ENCODE results near the gene DOLPP1.
A peak's percentile ranks its signal among the peaks of the same experiment; 100 is the strongest.

DOLPP1 gene

DNA sequence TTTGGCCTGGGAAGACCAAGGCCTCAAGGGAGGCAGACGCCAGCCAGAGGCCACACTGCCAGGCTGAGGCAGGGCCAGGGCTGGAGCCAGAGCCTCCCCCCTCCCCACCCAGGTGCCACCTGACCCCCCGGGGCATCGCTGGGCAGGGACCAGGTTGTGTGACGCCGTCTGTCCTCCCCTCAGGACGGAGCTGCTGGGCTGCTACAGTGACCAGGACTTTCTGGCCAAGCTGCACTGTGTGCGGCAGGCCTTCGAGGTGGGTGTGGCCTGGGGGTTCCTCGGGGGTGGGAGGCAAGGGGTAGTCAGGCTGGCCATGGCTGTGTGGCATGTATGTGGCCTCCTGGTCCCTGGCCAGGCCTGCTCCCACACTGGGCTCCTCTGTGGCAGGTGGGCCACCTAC, 17.9 kb upstream of the DOLPP1 start:
- no peak for DNase-seq (ENCODE audit: low read depth in 1 of 2, low spot score in 1 of 2)

DNA sequence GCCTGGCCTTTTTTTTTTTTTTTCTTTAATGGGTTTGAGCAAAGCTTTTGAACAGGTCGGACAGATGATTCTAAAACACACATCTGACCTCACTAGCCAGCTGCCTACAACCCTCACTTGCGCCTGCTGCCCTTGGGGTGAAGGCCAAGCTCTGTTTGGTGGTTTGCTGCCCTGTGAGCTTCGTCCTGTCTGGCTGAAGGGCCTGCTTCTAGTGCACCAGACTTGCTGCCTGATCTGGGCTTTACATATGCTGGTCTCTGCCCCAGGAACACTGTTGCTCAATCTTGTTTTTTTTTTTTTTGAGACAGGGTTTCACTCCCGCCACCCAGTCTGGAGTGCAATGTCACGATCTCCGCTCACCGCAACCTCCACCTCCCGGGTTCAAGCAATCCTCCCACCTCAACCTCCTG, 16.4 kb upstream of the DOLPP1 start:
- DNase-seq (ENCODE audit: low read depth in 1 of 2, low spot score in 1 of 2): no peak

DNA sequence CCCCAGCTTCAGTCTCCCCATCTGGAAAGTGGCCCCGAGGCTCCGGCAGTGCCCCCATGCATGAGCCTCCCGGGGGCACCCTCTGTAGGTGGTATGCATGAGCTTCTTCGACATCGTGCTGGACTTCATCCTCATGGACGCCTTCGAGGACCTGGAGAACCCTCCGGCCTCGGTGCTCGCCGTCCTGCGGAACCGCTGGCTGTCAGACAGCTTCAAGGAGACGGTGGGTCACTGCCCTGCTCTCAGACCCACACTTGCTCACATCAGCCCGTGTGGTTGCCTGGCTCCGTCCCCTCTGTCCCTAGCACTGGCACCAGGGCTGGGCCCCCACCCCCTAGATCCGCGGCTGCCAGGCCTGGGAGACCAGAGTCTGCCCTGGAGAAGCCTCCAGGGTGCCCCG, 12.8 kb upstream of the DOLPP1 start:
- DNase-seq (ENCODE audit: low read depth in 1 of 2, low spot score in 1 of 2): no peak

DNA sequence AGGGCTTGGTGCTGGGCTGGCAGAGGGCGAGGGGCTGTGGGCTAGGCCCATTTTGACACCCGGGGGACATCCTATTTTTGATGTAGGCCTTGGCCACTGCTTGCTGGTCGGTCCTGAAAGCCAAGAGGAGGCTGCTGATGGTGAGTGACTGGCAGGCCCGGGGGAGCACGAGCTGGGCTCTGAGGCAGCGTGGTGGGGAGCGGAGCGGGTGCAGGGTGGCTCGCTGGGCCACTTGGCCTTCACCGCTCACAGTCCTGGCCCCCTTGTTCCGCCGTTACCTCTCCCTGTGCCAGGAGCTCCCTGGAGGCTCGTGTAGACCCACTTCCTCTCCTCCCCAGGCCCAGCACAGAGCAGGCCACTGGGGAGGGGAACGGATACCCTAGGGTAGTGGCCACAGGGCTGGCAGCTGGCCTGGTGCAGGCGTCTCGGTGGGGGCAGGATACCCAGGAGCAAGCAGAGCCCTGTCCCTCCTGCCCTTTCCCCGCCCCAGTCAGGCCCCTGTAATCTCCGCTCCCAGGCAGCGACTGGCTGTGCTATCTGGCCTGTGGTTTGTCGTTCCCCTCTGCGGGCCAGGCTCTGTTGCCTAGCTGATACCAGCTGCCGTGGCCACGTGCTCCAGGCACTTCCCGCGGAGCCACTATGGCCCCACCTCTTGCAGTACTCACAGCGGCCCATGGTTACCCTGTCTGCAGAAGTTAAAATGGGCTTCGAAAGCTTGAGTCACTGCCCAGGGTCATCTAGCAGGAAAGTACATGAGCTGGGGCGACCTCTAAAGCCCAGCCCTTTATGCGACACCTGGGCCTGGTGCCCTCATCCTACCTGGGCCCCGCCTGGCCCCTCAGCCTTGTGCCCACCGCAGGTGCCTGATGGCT, 11.7 kb upstream of the DOLPP1 start:
- DNase-seq (ENCODE audit: low read depth in 1 of 2, low spot score in 1 of 2): peak; percentile 7 to 27

DNA sequence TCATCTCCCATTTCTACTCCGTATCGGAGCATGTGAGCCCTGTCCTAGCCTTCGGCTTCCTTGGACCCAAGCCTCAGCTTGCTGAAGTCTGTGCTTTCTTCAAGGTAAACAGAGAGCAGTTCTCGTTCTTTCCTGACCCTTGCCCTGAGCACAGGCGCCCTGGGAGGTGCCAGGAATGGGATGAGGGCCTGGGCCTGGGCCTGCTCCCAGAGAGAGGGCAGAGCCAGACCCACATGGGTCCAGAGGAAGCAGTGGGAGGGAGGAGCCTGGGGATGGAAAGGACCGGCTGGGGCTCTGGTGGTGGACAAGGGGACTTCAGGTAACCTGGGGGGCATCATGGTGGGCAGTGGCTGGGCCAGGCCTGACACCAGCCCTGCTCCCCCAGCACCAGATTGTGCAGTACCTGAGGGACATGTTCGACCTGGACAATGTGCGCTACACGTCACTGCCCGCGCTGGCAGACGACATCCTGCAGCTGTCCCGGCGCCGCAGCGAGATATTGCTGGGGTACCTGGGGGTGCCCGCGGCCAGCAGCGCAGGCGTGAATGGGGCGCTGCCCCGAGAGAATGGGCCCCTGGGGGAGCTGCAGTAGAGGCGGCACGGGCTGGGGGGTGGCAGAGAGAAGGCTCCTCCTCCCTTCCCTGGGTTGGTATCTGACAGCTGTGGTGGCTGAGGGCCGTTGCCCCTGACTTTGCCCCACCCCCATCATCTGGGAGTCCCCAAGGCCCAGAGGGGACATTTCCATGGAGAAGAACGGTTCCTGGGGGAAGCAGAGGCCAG, 10.9 kb upstream of the DOLPP1 start:
- DNase-seq (ENCODE audit: low read depth in 1 of 2, low spot score in 1 of 2): no peak

DNA sequence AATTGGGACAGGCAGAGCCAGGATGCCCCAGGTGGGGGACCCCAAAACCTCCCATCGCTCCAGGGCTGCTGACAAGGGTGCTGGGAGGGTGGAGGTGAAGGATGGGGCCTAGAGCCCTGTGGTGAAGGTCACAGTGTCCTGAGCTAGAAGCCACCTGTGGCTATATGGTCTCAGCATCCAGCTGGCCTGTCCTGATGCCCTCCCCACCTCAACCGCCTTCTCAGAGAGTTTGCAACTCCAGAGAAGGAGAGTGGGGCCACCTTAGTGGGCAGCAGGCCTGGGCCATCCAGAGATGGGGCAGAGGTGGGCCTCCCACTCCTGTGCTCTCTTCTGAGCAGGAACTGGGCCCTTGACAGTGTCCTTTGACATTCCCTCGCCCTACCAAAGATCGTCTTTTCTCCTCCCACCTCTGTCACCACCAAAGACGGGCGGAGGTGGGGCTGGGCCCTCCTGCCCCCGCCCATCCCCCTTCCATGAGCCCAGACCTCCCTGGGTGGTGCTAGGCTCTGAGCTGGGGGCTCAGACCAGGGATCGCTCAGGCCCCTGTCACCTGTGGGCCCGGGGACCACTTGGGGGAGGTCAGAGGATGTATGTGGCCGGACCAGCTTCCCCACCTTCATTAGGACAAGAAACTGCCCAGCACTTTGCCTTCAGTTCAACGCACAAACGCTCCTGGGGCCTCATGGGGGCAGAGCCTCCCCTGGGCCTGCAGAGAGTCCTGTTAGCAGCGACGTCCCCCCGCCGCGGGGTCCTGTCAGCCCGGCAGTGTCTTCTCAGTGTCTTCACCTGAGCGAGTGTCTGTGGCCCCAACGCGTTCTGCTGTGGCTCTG, 10.0 kb upstream of the DOLPP1 start:
- no peak for DNase-seq (ENCODE audit: low read depth in 1 of 2, low spot score in 1 of 2)

DNA sequence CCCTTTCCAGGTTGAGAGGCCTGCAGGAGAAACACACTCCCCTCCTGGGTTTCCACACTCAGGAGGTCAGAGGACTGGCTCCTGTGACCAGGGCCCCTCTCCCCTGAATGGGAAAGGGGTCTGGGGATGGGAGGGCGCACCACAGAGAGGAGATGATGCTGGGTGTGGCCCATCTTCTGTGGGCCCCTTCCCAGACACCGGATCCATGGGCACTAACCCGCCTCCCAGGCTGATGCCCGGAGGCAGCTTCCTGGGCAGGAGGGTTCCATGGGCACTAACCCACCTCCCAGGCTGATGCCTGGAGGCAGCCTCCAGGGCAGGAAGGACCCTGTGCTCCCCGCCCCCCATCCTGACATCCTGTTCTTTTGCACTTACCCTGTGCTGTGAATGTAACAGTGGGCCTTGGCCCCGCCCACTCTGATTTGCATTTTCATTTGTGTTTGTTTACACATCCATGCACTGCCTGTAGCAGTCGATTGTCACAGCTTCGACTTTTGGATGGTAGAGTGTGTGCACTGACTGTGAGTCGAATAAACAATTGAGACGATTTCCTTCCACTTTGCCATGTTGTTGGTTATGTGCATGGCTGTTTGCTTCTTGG, 9.3 kb upstream of the DOLPP1 start:
- DNase-seq (ENCODE audit: low read depth in 1 of 2, low spot score in 1 of 2): no peak

DNA sequence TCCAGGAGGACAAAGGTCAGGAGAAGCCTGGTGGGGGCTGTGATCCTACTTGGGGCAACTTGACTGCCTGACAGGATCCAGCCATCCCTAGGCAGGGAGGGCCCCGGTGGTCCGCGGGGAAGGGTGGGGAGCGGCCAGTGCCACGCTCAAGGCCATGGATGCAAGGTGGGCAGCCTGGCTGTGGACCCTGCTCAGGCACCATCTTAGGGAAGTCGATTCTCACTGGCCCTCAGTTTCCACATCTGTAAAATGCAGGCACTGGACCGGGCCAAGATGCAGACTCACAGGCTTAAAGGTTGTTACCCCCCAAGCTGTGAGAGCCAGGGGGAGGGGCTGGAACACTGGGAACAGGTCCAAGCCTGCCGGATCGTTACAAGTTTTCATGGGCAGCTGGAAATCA, 8.7 kb upstream of the DOLPP1 start:
- no peak for DNase-seq (ENCODE audit: low read depth in 1 of 2, low spot score in 1 of 2)

DNA sequence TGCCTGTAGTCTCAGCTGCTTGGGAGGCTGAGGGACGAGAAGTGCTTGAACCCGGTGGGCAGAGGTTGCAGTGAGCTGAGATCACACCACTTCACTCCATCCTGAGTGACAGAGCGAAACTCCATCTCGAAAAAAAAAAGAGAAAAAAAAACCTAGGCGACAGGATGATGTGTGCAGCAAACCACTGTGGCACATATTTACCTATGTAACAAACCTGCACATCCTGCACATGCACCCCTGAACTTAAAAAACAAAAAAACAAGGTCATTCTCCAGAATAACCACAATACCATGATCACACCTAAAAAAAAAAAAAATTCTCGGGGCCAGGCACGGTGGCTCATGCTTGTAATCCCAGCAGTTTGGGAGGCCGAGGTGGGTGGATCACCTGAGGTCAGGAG, 7.5 kb upstream of the DOLPP1 start:
- DNase-seq (ENCODE audit: low read depth in 1 of 2, low spot score in 1 of 2): no peak

DNA sequence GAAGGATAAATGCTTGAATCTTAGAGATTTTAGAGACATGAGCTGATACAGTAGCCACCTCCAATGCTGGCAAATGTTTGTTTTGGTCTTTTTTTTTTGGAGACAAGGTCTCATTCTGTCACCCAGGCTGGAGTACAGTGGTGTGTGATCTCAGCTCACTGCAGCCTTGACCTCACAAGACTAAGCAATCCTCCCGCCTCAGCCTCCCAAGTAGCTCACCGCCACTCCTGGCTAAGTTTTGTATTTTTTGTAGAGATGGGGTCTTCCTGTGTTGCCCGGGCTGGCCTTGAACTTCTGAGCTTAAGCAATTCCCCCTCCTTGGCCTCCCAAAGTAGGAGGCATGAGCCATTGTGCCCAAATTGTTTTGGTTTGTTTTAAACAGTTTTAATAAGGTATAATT, 6.8 kb upstream of the DOLPP1 start:
- no peak for DNase-seq (ENCODE audit: low read depth in 1 of 2, low spot score in 1 of 2)

DNA sequence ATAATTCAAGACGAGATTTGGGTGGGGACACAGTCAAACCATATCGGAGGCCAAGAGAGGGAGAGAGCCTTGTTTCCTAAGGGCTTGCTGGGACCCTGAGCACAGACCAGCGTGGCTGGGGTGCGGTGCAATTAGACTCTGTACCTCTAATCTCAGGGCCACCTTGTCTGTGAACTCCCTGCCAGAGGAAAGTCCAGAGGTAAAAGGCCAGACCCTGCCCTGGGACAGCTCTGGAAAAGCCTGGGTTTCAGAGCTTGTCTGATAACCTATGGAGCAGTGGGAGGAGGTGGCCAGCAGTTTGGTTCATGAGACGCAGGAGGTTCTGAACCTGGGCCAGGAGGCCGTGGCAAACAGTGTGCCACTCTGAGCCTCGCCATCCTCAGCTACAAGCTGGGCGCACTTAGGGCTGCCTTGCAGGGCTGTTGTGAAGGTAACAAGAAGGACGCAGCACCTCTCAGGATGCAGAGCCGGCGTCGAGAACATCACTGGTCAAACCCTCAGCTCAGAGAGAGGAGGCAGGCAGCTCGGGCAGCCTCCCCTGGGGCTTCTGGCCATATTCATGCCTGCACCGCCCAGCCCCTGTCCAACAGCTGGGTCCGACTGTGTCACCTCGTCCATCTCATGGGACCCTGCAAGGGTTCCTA, 4.8 kb upstream of the DOLPP1 start:
- DNase-seq (ENCODE audit: low read depth in 1 of 2, low spot score in 1 of 2): no peak

DNA sequence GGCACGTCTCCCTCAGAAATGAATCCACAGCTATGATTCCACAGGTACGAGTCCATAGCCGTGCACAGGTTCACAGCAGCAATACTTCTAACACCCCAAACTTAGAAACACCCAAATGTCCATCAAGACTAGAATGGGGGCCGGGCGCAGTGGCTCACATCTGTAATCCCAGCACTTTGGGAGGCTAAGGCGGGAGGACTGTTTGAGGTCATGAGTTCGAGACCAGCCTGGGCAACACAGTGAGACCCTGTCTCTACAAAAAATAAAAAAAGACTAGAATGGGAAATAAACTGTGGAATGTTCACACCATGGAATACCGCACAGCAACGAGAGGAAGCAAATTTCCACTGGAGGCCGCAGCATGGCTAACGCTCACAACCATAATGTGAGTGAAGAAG, 4.3 kb upstream of the DOLPP1 start:
- no peak for DNase-seq (ENCODE audit: low read depth in 1 of 2, low spot score in 1 of 2)

DNA sequence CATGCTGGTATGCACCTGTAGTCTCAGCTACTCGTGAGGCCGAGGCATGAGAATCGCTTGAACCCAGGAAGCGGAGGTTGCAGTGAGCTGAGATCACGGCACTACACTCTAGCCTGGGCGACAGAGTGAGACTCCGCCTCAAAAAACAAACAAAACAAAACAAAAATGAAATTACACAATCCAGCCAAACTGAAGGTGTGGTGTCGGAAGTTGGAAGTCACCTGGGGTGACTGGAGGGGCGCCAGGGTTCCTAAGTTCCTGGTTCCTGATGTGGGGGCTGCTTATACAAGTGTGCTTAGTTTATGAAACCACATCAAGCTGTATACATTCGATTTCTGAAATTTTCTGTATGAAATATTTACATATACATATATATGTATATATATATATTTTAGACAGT, 3.7 kb upstream of the DOLPP1 start:
- DNase-seq (ENCODE audit: low read depth in 1 of 2, low spot score in 1 of 2): no peak

DNA sequence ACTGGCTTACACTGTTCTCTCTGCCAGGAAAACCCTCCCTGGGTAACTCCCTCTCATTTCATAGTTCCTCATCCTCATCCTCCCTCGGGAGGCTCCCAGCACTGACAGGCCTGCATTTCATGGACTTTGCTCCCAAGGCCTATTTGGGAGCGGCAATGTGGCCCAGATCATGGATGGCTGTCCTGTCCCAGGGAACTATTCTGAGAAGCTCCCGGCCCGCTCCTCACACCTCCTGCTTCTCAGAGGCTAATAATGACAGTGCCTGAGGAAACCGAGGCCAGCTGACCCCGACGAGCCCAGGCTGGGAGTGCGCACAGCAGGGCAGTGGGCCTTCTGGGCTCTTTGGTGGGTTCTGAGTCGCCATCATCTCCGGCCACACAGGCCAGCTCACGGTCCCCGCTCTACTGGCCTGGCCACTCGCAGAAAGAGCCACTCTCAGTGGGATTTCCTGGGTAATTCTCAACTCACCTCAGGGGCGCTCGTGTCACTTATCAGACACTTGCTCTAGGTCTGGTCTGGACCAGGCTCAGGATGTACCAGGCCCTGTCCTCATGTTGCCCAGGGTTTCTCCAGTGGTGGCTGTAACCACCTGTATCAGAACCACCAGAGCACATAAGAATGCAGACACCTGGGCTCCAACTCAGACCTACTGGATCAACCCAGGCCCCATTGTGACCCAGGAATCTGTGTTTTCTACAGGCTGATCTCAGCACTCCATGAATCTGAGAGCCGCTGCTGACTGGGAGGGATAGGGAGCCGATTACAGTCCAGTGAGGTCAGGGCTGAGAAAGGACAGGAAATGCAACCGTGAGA, 2.0 kb upstream of the DOLPP1 start:
- no peak for DNase-seq (ENCODE audit: low read depth in 1 of 2, low spot score in 1 of 2)

DNA sequence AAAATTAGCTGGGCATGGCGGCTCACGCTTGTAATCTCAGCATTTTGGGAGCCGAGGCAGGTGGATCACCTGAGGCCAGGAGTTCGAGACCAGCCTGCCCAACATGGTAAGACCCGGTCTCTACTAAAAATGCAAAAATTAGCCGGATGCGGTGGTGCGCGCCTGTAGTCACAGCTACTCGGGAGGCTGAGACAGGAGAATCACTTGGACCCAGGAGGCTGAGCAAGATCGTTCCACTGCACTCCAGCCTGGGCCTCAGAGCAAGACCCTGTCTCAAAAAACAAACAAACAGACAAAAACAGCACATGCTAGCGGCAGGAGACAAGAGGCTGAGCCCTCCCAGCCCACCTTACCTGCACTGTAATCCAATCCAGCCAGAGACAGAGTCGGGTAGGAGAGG, 1.1 kb upstream of the DOLPP1 start:
- no peak for DNase-seq (ENCODE audit: low read depth in 1 of 2, low spot score in 1 of 2)

DNA sequence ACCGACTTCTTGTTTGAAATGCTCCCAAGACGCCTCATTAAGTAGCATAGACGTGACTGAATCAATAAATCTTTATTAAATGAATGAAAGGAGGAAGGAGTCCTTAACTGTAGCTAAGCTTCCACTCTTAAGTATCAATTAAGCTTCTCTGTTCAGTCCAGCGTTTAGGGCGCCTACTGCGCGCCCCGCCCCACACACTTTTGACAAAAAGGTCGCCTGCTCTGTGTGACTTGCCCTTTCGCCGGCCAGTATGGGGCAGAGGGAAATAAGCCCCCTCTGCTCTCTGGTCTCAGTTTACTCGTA, 662 bp upstream of the DOLPP1 start:
- no peak for DNase-seq (ENCODE audit: low read depth in 1 of 2, low spot score in 1 of 2)

DNA sequence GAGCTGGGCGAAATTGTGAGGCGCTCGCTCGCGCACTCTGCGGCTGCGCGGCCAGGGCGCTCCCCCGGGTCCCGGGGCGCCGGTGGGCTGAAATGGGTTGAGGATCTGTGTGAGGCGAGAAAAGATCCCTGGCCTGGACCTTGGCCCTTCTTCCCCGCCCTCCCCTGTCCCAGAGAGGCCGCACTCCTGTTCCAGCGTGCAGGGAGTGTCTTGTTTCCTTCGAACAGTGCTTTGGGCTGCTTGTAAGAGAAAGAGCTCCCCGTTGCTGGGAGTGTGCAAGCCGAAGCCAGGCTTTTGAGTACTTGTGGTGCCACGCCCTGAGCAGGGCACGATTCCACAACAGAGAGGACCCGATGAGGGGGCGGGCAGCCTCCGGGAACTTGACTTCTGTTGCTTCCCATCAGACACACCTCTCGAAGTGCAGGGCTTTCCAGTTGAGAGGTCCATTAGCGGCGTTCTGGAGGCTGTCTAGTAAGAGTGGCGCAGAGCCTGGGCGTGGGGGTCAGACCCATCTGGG, 535 bp downstream of the DOLPP1 start:
- no peak for DNase-seq (ENCODE audit: low read depth in 1 of 2, low spot score in 1 of 2)

DNA sequence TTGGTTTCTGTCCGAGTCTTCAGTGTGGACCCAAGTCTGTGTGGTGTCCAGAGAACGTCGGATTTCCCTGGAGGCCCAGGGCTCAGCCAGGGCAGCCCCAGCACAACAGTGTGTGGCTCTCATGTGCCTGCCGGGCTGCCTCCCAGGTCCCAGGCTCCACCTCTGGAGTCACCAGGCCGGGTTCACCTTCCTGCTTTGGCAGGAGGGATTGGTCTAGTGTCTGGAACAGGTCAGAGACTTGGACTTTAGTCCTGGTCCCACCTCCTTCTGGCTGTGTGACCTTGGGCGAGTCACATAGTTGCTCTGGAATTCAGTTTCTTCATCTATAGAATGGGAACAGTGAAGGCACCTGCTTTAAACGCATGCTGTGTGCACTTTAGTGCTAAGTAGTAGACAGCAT, 3.2 kb downstream of the DOLPP1 start:
- DNase-seq (ENCODE audit: low read depth in 1 of 2, low spot score in 1 of 2): no peak

DNA sequence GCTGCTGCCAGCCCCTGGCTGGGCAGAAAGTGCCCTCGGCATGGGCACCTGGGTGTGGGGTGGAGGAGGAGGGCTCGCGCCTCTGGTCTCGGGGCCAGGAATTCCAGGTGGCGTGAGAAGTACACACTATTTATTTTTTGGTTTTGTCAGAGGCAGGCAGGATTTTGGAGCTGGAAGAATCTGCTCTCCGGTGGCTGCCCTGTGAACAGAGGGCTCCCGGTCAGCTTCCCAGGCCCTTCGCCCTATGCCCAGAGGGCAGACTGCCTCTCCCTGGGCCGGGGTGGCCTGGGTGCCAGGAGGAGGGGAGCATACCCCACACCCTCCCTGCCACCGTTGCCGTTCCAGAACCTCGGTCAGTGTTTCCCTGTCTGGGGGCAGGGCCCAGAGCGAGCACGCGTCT, 8.3 kb downstream of the DOLPP1 start:
- no peak for DNase-seq (ENCODE audit: low read depth in 1 of 2, low spot score in 1 of 2)

Data from activated CD4-positive, alpha-beta T cell treated with anti-CD3 and anti-CD28 coated beads, Interleukin-2, amount 50 U/mL, for 24 hours (primary cell).